NCI-H510A (cell line): Measurements from ENCODE around the gene DPEP3.
"Not testable (repeated sequence)": the region's sequence is repeated elsewhere in the genome, so short reads cannot be mapped to it uniquely, and the experiment has no call there.

ENCODE experiments used
- DNase-seq: peaks from one replicate; lab custom pipeline; 2025; lab: John Stamatoyannopoulos, UW

DPEP3 gene

DNA sequence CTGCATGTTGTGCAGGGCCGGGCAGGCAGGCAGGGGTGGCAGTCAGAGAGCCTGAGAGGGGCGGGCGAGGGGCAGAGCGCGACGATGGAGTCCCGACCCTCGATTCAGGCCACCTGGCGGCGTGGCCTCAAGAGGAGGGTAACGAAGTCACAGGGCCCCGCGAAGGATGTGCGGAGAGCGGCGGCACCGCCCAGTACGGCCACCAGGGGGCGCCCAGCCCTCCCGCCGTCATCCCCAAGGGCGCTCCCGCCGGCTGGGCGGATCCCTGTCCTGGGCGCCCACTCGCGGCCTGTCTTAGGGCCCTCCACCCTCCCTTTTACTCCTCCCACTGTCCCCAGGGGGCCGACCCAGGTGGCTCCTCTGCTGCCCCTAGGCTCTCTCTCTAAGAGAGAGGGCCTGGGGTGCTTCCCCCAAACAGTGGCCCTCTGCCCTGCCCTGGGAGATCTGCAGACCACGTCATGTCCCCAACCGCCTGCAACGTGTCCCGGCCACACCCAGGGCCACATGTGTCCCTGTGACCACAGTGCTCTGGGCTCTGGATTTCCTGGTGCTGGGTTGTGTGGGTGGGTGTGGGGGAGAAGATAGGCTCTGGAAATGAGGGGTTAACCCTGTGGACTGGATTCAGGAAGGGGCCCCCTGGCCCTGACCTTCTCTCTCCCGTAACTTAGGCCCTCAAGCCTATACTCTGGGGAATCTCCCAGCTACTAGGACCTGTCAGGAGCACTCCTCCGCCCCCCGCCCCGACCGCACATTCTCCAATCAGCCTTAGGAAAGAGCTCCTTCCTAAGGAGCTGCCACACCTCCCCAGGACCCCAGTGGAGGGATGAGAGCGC, 13.1 kb upstream of the DPEP3 start:
- DNase-seq, result peak; percentile 10

DNA sequence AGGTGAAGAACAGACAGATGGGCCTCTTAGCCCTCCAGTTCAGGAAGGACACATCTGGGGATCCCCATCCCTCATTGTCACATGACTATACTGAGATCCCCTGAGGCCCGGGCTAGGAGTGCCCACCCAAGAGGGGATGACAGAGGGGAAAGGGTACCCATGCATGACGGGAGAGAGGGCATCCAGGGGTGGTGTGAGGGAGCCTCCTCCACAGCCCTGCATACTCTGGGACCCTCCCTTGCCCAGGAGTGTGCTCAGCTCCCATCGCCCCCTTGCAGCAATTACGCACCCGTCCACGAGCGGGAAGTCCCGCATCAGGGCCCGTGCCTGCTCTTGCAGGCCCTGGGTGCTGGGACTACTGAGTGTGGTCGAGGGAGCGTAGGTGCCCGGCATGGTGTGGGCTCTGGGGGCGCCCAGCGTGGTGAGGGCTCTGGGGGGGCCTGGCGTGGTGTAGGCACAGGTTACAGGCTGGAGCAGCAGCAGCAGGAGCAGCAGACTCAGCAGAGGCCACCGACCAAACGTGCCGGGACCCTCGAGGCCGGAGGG, 12.4 kb upstream of the DPEP3 start:
- no peak for DNase-seq

GRCh38 chr16:67990018-67990386, 9.7 kb upstream of the DPEP3 start:
- DNase-seq, result no peak

DNA sequence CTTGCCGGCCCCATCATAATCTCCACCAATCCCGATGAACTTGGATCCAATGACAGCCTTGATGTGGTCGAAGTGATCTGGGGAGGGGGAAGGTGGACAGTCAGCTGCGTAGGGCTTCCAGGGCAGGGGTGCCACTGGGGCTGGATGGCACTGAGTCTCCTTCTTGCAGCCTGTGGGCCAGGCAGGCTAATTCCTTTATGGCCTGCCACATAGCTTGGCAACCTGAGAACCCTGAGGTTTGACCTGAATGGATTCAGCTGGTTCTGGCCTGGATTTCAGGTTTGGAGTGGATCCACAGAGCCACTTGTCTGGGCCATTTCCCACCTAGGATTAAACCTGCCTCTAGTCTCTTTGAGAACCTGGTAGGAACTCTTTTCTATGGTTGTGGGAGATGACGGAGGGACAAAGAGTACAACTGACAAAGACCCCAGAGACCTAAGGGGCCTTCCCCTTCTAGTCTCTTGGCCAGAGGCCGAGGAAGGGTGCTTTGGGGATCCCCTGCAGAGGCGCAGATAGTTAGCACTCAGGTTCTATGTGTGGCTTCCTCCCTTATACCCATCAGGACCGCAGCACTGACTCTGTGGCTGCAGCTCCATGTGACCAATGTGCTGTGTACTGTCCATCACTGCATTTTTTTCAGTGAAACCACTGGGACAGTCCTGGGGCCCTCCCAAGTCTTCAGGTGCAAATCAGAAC, 9.2 kb upstream of the DPEP3 start:
- DNase-seq, result no peak

- no peak for DNase-seq
Measured at GRCh38 chr16:67988675-67989074, 8.4 kb upstream of the DPEP3 start.

- no peak for DNase-seq
Measured at GRCh38 chr16:67987460-67988160, 7.3 kb upstream of the DPEP3 start.

GRCh38 chr16:67986949-67987348, 6.7 kb upstream of the DPEP3 start:
- no peak for DNase-seq

- DNase-seq, result no peak
Measured at GRCh38 chr16:67982011-67982696, 1.9 kb upstream of the DPEP3 start.

DNA sequence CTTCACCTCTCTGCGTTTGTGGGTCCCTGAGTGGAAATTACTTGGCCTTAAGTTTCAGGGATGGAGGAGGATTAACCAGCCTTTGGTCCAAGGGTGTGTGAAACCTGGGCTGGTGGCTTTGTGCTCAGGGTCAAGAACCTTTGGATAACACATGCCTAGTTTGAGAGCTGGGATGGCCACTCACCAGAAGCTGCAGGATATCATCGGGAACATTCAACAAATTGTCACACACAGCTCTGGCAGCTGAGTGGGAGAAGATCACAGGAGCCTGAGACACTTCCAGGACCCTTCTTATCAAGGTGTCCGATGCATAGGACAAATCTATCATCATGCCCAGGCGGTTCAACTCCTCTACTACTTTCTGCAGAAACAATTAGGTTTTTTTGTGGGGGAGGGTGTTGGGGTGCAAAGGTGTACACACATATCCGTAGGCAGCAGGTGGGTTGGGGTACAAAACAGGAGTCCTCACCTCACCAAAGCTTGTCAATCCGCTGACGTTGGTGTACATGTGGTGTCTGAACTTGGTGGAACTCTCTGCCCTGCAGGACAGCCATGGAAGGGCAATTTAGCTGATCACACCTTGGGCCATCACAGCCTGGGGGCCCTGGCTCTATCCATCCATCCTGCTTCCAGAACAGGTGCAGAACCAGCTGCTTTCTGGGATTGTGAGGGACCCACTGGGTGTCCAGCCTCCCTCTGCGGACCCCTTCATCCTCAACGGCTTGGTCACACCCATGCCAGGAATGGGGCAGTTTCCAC, 2.7 kb downstream of the DPEP3 start:
- no peak for DNase-seq

- no peak for DNase-seq
Measured at GRCh38 chr16:67977005-67977404, 3.3 kb downstream of the DPEP3 start.

GRCh38 chr16:67976205-67976604, 4.1 kb downstream of the DPEP3 start:
- no peak for DNase-seq

DNA sequence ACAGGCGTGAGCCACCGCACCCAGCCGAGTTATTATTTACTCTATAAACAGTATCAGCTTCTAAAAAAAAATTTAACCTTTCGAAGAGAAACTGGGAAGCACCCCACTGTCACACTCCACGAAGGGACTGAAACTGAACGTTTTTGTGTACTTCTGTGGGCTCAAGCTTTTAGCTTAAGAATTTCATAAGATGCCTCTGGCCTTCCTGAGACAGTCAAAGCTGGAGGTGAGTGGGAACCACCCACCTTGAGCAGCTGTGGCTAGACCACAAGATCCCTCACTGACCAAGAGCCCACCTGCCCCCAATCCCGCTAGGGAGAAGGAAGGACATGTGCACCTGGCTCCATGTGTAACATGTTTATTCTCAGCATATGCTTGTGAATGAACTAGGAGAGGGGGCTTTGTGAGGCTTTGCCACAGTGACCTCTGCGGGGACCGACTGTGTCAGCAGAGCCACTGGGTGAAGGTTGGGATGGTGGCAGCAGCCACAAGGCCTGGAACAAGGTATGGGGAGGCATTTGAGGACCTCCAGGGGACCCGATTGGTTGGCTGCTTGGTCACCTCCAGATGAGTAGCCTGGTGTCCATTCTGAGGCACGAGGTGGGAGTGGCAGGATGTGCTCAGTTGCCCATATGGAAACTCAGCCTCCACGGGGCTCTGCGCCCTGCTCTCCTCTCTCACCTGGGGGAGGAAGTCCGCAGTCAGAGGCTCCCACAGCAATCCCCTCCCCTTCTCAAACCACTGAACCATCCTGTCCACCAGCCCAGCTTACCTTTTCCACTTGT, 4.8 kb downstream of the DPEP3 start:
- no peak for DNase-seq

- not testable (repeated sequence) for DNase-seq
Measured at GRCh38 chr16:67972285-67972684, 8.0 kb downstream of the DPEP3 start.

GRCh38 chr16:67971111-67971510, 9.2 kb downstream of the DPEP3 start:
- no peak for DNase-seq

DNA sequence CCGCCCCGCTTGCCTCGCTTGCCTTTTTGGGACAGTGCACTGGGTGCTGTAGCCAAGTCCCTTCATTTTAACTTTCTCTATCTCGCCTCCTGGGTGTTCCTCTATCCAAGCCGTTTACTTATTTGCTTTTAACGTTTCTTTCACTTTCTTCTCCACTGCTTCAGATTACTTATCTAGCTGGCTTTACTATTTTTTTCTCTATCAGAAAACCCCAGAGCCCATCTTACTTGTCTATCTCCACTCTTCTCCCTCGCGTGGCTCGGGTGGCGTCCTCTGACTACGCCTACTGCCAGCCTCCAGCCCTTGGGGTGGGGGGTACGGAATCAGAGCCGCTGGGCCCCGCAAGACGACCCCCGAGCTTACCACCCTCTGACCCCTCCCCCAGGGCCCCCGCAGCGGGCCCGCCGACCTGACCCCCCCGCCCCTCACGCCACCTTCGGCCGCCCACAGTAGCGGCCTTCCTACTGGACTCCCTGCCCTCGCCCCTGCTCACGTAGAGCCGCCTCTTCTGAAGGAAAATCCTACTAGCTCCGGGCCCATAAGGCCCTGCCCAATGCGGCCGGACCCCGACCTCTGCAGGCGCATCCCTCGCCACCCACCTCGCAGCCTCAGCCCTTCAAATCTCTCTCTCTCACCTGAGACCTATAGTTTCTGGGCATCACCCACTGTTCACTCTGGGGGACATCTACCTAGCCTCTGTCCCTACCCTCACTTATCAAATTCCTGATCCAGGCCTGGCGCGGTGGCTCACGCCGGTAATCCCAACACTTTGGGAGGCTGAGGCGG, 10.9 kb downstream of the DPEP3 start:
- no peak for DNase-seq

- peak; percentile 20 for DNase-seq
Measured at GRCh38 chr16:67968400-67969253, 11.7 kb downstream of the DPEP3 start, which contains the start of gene SLC12A4. Gene SLC12A4, minus strand, starts transcription at chr16:67968637. Its CDS starts 84 bp downstream, at chr16:67968553.

- DNase-seq, result no peak
Measured at GRCh38 chr16:67967958-67968399, 12.3 kb downstream of the DPEP3 start.

- DNase-seq, result no peak
Measured at GRCh38 chr16:67967183-67967957, 12.9 kb downstream of the DPEP3 start.
